ENCODE measurements around the gene MIDN.
A peak's percentile ranks its signal among the peaks of the same experiment; 100 is the strongest.

The MIDN gene

DNA sequence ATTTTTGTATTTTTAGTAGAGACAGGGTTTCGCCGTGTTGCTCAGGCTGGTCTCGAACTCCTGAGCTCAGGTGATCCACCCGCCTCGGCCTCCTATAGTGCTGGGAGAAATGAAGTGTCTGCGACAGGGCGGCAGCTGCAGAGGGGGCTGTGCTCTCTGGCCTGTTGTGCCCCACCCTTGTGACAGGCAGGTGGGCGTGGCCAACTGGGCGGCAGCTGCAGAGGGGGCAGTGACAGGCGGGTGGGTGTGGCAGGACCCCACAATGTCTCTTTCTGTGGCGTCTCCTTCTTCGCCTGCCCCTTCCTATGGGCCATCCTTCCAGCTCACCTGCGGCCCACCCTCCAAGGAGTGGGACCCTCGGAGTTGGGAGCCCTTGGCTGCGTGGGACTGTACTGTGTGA lies 31.0 kb upstream of the MIDN start:
- FAIRE-seq, result no peak

DNA sequence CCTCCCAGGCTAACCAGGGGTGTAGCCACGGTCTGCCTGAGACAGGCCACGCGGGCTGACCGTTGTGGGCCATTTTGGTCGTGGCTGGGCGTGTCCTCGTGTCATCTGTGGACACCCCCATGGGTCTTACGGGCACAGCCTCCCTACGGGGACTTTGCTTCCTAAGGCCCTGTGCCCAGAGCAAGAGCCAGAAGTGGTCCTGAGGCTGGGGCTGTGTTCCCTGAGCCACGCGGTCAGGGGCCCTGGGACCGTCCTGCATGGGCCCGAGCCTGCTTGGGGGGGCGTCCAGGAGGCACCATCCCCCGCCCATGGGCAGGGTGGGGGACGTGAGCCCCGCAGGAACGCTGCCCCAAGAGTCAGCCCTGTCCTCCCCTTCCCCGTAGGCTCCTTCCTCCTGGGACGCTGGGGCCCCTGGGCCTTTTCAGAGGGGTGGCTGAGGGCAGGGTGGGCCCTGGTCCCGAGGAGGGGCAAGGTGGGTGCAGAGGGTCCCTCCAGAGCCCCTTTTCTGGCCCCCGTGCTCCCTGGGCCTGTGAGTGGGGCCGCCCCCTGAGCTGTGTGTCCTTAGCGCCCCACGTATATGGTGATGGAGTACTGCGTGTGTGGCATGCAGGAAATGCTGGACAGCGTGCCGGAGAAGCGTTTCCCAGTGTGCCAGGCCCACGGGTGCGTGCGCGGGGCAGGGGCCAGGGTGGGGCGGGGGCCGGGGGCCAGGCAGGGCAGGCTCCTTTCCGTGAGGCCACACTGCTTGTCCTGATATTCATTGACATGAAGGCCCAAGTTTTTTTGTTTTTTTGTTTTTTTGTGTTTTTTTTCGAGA lies 29.4 kb upstream of the MIDN start:
- TF ChIP-seq, protein P1, sequence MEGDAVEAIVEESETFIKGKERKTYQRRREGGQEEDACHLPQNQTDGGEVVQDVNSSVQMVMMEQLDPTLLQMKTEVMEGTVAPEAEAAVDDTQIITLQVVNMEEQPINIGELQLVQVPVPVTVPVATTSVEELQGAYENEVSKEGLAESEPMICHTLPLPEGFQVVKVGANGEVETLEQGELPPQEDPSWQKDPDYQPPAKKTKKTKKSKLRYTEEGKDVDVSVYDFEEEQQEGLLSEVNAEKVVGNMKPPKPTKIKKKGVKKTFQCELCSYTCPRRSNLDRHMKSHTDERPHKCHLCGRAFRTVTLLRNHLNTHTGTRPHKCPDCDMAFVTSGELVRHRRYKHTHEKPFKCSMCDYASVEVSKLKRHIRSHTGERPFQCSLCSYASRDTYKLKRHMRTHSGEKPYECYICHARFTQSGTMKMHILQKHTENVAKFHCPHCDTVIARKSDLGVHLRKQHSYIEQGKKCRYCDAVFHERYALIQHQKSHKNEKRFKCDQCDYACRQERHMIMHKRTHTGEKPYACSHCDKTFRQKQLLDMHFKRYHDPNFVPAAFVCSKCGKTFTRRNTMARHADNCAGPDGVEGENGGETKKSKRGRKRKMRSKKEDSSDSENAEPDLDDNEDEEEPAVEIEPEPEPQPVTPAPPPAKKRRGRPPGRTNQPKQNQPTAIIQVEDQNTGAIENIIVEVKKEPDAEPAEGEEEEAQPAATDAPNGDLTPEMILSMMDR (IDR thresholded peaks at IDR 0.05; ENCODE audit: insufficient read depth, missing control alignments), result no peak
- DNase-seq (ENCODE audit: insufficient read length, low spot score) (no peak), FAIRE-seq (no peak)

More for the DNA sequence above, 31.0 kb upstream of the MIDN start:
- TF ChIP-seq, protein P1 (IDR thresholded peaks at IDR 0.05; ENCODE audit: insufficient read depth, missing control alignments), result no peak
- no peak for DNase-seq (ENCODE audit: insufficient read length, low spot score)

DNA sequence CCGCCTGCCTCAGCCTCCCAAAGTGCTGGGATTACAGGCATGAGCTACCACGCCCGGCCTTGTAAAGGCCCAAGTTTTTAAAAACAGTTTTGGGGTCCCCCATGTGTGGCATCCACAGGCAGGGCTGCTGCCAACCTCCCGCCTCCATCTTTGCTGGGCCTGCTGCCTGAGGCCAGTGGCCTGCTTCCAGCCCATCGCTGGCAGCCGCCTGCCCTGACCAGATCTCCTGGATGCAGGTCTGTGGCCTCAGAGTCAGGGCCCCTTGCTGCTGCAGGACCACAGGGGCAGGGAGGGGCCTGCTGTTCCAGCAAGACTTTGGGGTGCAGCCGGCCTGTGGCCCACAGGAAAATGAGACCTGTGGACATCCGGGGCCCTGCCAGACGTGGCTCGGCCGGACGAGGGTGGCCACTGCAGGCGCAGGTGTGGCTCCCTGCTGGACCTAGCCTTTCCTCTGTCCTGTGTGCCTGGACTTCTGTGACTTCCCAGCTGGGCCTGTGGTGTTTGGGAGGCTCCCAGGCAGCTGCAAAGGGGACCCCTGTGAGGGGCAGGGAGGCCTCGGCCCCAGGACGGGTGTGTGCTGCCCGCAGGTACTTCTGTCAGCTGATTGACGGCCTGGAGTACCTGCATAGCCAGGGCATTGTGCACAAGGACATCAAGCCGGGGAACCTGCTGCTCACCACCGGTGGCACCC lies 28.5 kb upstream of the MIDN start:
- no peak for DNase-seq (ENCODE audit: insufficient read length, low spot score)
- TF ChIP-seq, protein P1 (IDR thresholded peaks at IDR 0.05; ENCODE audit: insufficient read depth, missing control alignments), result no peak
- no peak for FAIRE-seq

DNA sequence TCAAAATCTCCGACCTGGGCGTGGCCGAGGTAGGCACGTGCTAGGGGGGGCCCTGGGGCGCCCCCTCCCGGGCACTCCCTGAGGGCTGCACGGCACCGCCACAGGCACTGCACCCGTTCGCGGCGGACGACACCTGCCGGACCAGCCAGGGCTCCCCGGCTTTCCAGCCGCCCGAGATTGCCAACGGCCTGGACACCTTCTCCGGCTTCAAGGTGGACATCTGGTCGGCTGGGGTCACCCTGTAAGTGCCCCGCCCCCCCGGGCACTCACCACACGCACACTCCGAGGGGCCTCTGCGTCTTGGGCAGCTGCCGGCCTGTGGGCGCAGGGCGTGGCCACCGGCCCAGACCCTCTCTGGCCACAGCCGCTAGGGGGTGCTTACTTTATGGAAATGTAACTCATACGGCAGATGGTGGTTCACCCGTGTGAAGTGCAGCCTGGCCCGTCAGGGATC lies 27.9 kb upstream of the MIDN start:
- FAIRE-seq, result no peak
- no peak for DNase-seq (ENCODE audit: insufficient read length, low spot score)
- TF ChIP-seq, protein P1 (IDR thresholded peaks at IDR 0.05; ENCODE audit: insufficient read depth, missing control alignments), result peak; percentile 11

DNA sequence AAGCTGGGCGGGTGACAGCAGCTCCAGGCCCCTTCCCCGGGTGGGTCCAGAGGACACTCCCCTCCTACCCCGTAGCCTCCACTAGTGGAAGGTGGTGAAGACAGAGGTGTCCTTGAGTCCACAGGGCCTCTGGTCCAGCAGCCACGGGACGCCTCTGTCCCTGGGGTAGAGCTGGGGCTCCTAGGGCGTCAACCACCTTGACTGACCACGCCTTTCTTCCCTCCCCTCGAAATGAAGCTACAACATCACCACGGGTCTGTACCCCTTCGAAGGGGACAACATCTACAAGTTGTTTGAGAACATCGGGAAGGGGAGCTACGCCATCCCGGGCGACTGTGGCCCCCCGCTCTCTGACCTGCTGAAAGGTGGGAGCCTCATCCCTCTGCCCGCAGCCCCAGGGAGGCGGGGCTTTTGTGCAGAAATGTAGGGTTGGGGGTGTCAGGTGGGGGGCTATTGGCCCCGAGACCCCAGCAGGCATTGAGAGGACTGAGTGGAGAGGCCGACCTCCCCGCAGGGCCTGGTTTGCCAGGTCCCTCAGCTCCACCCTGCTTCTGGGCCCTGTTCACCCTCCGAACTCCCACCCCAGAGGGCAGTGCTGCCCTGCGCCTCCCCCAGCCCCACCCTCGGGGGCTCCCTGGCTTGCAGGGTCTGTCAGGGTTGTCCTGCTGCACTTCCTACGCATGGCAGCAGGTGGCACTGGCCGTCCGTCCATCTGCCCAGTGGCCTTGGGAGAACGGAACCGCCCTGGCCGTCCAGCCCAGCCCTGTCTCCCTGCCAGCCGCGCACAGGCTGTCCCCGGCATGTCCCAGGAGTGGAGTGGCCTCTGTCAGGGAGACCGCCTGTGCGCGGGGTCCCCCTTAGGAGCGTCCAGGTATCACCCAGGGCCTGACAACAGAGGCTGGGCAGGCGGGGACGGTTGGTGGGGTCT lies 27.1 kb upstream of the MIDN start:
- TF ChIP-seq, protein P1 (IDR thresholded peaks at IDR 0.05; ENCODE audit: insufficient read depth, missing control alignments), result peak; percentile 28
- DNase-seq (ENCODE audit: insufficient read length, low spot score) (no peak), FAIRE-seq (no peak)

DNA sequence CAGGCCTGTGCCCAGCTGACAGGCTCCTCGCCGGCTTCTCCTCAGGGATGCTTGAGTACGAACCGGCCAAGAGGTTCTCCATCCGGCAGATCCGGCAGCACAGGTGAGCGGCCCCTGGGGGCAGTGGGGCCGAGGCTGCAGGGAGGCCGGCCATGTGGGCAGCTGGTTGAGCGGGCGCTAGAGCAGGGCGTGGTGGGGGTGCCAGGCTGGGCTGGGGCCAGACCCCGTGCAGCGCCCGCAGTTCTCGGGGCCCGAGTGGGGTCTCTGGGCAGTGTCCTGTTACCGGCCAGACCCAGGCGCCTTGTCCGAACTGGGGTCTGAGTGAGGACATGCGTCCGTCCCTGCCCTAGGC lies 26.5 kb upstream of the MIDN start:
- TF ChIP-seq, protein P1 (IDR thresholded peaks at IDR 0.05; ENCODE audit: insufficient read depth, missing control alignments), result no peak
- FAIRE-seq, result no peak

More for the DNA sequence above, 26.5 kb upstream of the MIDN start:
- DNase-seq (ENCODE audit: insufficient read length, low spot score), result no peak

All from D721Med (cell line).